Prostate gland (tissue), 2 donors: ENCODE data around the gene ACACA. TPM values are rescaled to one million over a fixed set of nuclear protein-coding genes. Genes with fewer than 3 reads are reported as not detected.
A peak's percentile ranks its signal among the peaks of the same experiment; 100 is the strongest.

Source experiments
- DNase-seq: peaks from one replicate; pipeline ENCODE4 v3.0.0-alpha.2; 2019; ENCODE audit warnings: low spot score
- H3K27ac ChIP-seq, 2 donors: fragments of 200-600 bp; sonication (generic); 2 replicates each; pipeline ENCODE4 v1.5.1; 2017 to 2019
- H3K27me3 ChIP-seq: fragments of 200-600 bp; sonication (generic); replicated peaks from 2 replicates; pipeline ENCODE4 v1.5.1; 2019; ENCODE audit not compliant: insufficient read depth
- H3K36me3 ChIP-seq, 2 donors: fragments of 200-600 bp; sonication (generic); 1 replicate in 1 of 2; 2 replicates in 1 of 2; pipeline versions ENCODE4 v1.5.1 to v1.8.1; 2017 to 2019
- H3K4me1 ChIP-seq: fragments of 200-600 bp; sonication (generic); replicated peaks from 2 replicates; pipeline ENCODE4 v1.5.1; 2019
- H3K4me3 ChIP-seq, 2 donors: fragments of 200-600 bp; sonication (generic); 2 replicates each; pipeline ENCODE4 v1.5.1; 2017 to 2019
- H3K9me3 ChIP-seq: fragments of 200-600 bp; sonication (generic); 2 replicates; pipeline ENCODE4 v1.5.1; 2017
- CTCF ChIP-seq, 4 experiments: fragments of 200-600 bp in 2 of 4; fragments of 450-650 bp in 2 of 4; sonication (generic) in 2 of 4; IDR thresholded peaks; 1 replicate in 3 of 4; 2 replicates in 1 of 4; pipeline ENCODE4 v1.5.1; 2016 to 2019; ENCODE audit warnings: antibody characterized with exemption in 4 of 4, mild to moderate bottlenecking in 2 of 4, moderate library complexity in 2 of 4
- POLR2A ChIP-seq: fragments of 450-650 bp; IDR thresholded peaks from one replicate; pipeline ENCODE4 v1.6.1; 2016; ENCODE audit warnings: antibody characterized with exemption, mild to moderate bottlenecking
- POLR2AphosphoS5 ChIP-seq: sonication (generic); formaldehyde crosslinking; IDR thresholded peaks from one replicate; pipeline ENCODE4 v1.6.1; 2017; ENCODE audit warnings: antibody characterized with exemption
- WGBS: methylation state at CpG from one replicate; pipeline ENCODE4 v1.1.5; 2018; 5-methylcytosine and 5-hydroxymethylcytosine counted together
- intact Hi-C: fragments of 100-400 bp; cut with DNase I; formaldehyde crosslinking; loops from one replicate; pipeline ENCODE4 v1.14.2; 2022
- total RNA-seq, 2 donors: library from RNA; depleted of rRNA; stranded (reverse); fragments of >200 nt; gene quantifications; one replicate each; pipeline ENCODE4 v1.1.0, GENCODE V29; 2016

The ACACA gene
- total RNA-seq, 2 donors from 2014 or later = 54.2 to 71.3 TPM

GRCh38 chr17:37069087-37069486 lies 337.5 kb downstream of the ACACA start:
- WGBS = 93% methylated on average over 3 of the region's 3 CpGs
- peaks cover 3% of the 10 kb centered on the region for H3K27me3 ChIP-seq

GRCh38 chr17:37068266-37068665 lies 338.4 kb downstream of the ACACA start:
- intact Hi-C loops = no loop called here
- no peak overlapping the region for H3K27ac ChIP-seq
- no peaks in the 10 kb centered on the region for H3K36me3 ChIP-seq
- TF ChIP-seq POLR2AphosphoS5 (no peak), CTCF (IDR thresholded peaks at IDR 0.05) (no peak), POLR2A (no peak)
- H3K4me1 ChIP-seq = no peaks in the 10 kb centered on the region
- peaks cover 3% of the 10 kb centered on the region for H3K27me3 ChIP-seq
- 77% methylated on average over 10 of the region's 10 CpGs for WGBS
- no peaks in the 10 kb centered on the region for H3K9me3 ChIP-seq
- no peak for DNase-seq
- H3K4me3 ChIP-seq = no peak overlapping the region

More at GRCh38 chr17:37069087-37069486, 337.5 kb downstream of the ACACA start:
- no peaks in the 10 kb centered on the region for H3K4me1 ChIP-seq
- no peak for DNase-seq
- H3K4me3 ChIP-seq = no peak overlapping the region
- H3K27ac ChIP-seq = no peak overlapping the region
- intact Hi-C loops = no loop called here
- TF ChIP-seq CTCF (IDR thresholded peaks at IDR 0.05) = no peak
- H3K9me3 ChIP-seq = no peaks in the 10 kb centered on the region
- H3K36me3 ChIP-seq = no peaks in the 10 kb centered on the region

- Histone ChIP-seq H3K4me3 (no peak overlapping the region), H3K36me3 (no peaks in the 10 kb centered on the region), H3K4me1 (no peaks in the 10 kb centered on the region), H3K9me3 (no peaks in the 10 kb centered on the region), H3K27ac (no peak overlapping the region), H3K27me3 (peaks cover 3% of the 10 kb centered on the region)
- peak; percentile 14 for DNase-seq
- 66% methylated on average over 13 of the region's 13 CpGs for WGBS
- no peak for TF ChIP-seq POLR2AphosphoS5
- TF ChIP-seq CTCF (IDR thresholded peaks at IDR 0.05) = no peak
- no peak for TF ChIP-seq POLR2A
- intact Hi-C loops = no loop called here
These were observed 339.0 kb downstream of the ACACA start for GRCh38 chr17:37067555-37068111.

- Histone ChIP-seq H3K27ac (no peak overlapping the region), H3K36me3 (no peaks in the 10 kb centered on the region), H3K4me3 (no peak overlapping the region), H3K9me3 (no peaks in the 10 kb centered on the region), H3K4me1 (no peaks in the 10 kb centered on the region), H3K27me3 (peaks cover 3% of the 10 kb centered on the region)
- TF ChIP-seq CTCF (IDR thresholded peaks at IDR 0.05) = no peak
- no peak for TF ChIP-seq POLR2A
- no peak for TF ChIP-seq POLR2AphosphoS5
- 69% methylated on average over 25 of the region's 25 CpGs for WGBS
- DNase-seq = no peak
- intact Hi-C loops = no loop called here
These were observed 340.0 kb downstream of the ACACA start for GRCh38 chr17:37066322-37067255.
